NT2/D1 (cell line): Measurements from ENCODE around the gene HCST.

Experiments
- SUZ12 ChIP-seq: IDR thresholded peaks from 2 replicates; pipeline ENCODE4 v1.6.1; 2011; ENCODE audit not compliant: insufficient read length, insufficient read depth; ENCODE audit errors: extremely low read depth
- ZNF274 ChIP-seq: IDR thresholded peaks from 2 replicates; pipeline ENCODE4 v1.6.1; 2011; ENCODE audit warnings: mild to moderate bottlenecking, low read depth, low read length

- TF ChIP-seq SUZ12, result no peak
- TF ChIP-seq ZNF274, result no peak
Measured at GRCh38 chr19:35949131-35949530, 46.8 kb downstream of the HCST start.
